Mesodermal cell (in vitro differentiated cells): ENCODE results near the gene RPL22L1. TPM values are rescaled to one million over a fixed set of nuclear protein-coding genes. Genes with fewer than 3 reads are reported as not detected.

Experiments used
- H3K27ac ChIP-seq: 2 replicates; pipeline ENCODE4 v1.7.0; 2013; ENCODE audit warnings: mild to moderate bottlenecking, low read depth, low read length, moderate library complexity; ENCODE audit not compliant: severe bottlenecking
- H3K36me3 ChIP-seq: 2 replicates; pipeline ENCODE4 v1.7.1; 2013; ENCODE audit warnings: mild to moderate bottlenecking, low read length, moderate library complexity; ENCODE audit not compliant: control insufficient read depth, insufficient read depth
- H3K4me1 ChIP-seq: one replicate; pipeline ENCODE4 v1.7.1; 2013; ENCODE audit warnings: mild to moderate bottlenecking, low read length; ENCODE audit not compliant: insufficient read depth, control insufficient read depth, poor library complexity, severe bottlenecking
- H3K4me3 ChIP-seq: 2 replicates; pipeline ENCODE4 v1.7.0; 2013; ENCODE audit warnings: low read length, control low read depth, mild to moderate bottlenecking; ENCODE audit not compliant: insufficient read depth, poor library complexity, severe bottlenecking; ENCODE audit errors: extremely low read depth
- H3K9me3 ChIP-seq: 2 replicates; pipeline ENCODE4 v1.7.1; 2013; ENCODE audit warnings: mild to moderate bottlenecking, low read length, moderate library complexity; ENCODE audit not compliant: control insufficient read depth
- WGBS, 2 experiments: methylation state at CpG; one replicate each; pipeline ENCODE4 v1.1.5; 2013; ENCODE audit warnings: missing lambda C conversion rate in 2 of 2; ENCODE audit not compliant: insufficient coverage in 2 of 2; 5-methylcytosine and 5-hydroxymethylcytosine counted together
- polyA plus RNA-seq, 2 experiments: library from polyadenylated mRNA; stranded (reverse); fragments of 50-300 nt; gene quantifications; one replicate each; pipeline ENCODE4 v1.2.3, GENCODE V29; 2013

RPL22L1 gene
- 158 TPM for polyA plus RNA-seq (2013, experiment 1 of 2)
- polyA plus RNA-seq (2013, experiment 2 of 2): 160 TPM

DNA sequence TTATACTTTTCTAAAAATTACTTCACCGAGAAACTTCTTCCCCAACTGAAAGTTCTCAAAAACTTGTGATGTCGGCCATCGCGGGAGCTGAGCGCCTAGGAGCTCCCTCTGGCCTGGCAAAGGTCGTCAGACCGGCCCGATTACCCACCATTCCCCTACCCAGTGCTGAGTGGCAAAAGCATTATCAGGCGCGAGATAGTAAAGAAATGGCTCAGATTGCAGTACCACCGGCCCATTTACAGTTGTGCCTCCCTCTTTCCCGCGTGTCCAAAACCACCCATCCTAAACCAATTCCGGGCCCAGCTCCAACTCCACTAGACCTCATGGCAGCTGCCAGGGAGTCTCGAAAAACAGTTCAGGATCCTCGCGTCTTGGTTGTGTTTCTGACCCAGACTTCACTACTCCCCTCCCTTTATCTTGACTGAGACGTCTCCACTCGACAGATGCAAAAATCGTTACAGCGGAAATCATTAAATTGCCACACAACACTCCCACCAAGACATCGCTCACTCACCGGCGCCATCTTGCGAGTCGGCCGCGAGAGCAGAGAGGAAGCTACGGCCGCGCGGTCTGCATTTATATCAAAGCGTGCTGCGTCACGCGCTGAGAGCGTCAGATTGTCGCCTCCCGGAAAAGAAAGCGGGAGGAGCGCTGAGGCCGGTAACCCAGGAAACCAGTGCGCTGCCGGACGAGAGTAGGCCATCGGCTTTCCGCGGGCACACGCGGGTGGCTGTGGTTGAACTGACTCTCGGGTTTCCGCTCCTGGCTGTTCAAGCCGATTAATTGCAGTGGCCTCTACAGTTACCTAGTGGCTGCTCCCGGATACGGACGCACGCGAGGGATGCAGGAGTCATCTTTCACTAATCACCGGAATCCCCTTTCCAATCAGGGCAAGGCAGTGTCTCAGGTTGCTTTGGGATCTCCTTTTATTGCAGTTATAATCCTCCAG lies at the start of gene RPL22L1:
RPL22L1 (minus strand) TSS at position 551 of the 949 bp plus-strand sequence; CDS start at position 523, 28 bp downstream.
- H3K36me3 ChIP-seq: peaks cover 36% of the 10 kb centered on the region
- H3K4me3 ChIP-seq: peak within 1 kb of the TSS; percentile 79
- no peaks in the 10 kb centered on the region for H3K9me3 ChIP-seq
- peaks cover 3% of the 10 kb centered on the region for H3K4me1 ChIP-seq
- peak within 1 kb of the TSS; percentile 95 for H3K27ac ChIP-seq
- WGBS, 2 experiments: 0% methylated on average over 40 to 48 of the region's 59 CpGs

DNA sequence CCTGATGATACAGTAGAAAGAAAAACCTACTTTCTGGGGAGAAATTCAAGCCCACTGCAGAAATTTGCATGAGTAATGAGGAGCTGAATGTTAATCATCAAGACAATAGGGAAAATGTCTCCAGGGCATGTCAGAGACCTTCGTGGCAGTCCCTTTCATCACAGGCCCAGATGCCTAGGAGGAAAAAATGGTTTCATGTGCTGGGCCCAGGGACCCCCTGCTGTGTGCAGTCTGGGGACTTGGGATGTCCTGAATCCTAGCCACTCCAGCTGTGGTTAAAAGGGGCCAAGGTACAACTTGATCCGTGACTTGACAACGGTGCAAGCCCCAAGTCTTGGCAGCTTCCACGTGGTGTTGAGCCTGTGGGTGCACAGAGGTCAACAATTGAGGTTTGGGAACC lies 48.7 kb upstream of the RPL22L1 start:
- 82 to 87% methylated on average over 3 to 4 of the region's 4 CpGs for WGBS, 2 experiments

GRCh38 chr3:170914690-170915089 lies 44.7 kb upstream of the RPL22L1 start:
- Histone ChIP-seq H3K4me3 (no peak overlapping the region), H3K4me1 (no peaks in the 10 kb centered on the region), H3K9me3 (peaks cover 19% of the 10 kb centered on the region), H3K27ac (no peak overlapping the region), H3K36me3 (no peaks in the 10 kb centered on the region)
- no CpG with 5 or more reads among the region's 1 CpG for WGBS, 2 experiments

More for the DNA sequence above, 48.7 kb upstream of the RPL22L1 start:
- H3K4me3 ChIP-seq: no peak overlapping the region
- no peaks in the 10 kb centered on the region for H3K36me3 ChIP-seq
- peaks cover 15% of the 10 kb centered on the region for H3K9me3 ChIP-seq
- H3K27ac ChIP-seq: no peak overlapping the region
- no peaks in the 10 kb centered on the region for H3K4me1 ChIP-seq

DNA sequence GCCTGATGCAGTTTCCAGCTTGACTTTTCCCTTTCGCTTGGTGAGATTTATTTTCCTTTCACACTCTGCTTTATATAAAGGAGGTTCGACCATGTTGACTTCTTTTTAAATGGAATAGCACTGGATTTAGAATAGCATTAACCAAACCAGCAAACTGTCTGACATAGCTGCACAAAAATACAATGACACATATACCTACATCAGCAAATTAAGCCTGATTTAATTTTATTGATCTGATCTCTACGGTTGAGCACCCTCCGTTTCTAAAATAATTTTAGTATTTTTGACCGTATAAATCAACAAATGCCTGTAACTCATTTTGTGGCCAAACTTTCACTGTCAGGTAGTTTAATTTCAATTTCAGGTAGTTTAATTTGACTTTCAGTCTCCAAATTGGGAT lies 44.2 kb upstream of the RPL22L1 start:
- no peaks in the 10 kb centered on the region for H3K4me1 ChIP-seq
- H3K9me3 ChIP-seq: peaks cover 19% of the 10 kb centered on the region
- H3K27ac ChIP-seq: no peak overlapping the region
- H3K4me3 ChIP-seq: no peak overlapping the region
- 100% methylated on average over 2 of the region's 5 CpGs; no CpG with 5 or more reads in 1 of the 2 experiments for WGBS, 2 experiments
- no peaks in the 10 kb centered on the region for H3K36me3 ChIP-seq

GRCh38 chr3:170911051-170911450 lies 41.1 kb upstream of the RPL22L1 start:
- 90 to 93% methylated on average over 2 to 3 of the region's 3 CpGs for WGBS, 2 experiments
- Histone ChIP-seq H3K4me1 (no peaks in the 10 kb centered on the region), H3K9me3 (peaks cover 6% of the 10 kb centered on the region), H3K27ac (no peak overlapping the region), H3K36me3 (no peaks in the 10 kb centered on the region), H3K4me3 (no peak overlapping the region)

- Histone ChIP-seq H3K27ac (no peak overlapping the region), H3K36me3 (no peaks in the 10 kb centered on the region), H3K4me3 (no peak overlapping the region), H3K4me1 (no peaks in the 10 kb centered on the region), H3K9me3 (peaks cover 6% of the 10 kb centered on the region)
Observed at GRCh38 chr3:170910542-170910941, 40.5 kb upstream of the RPL22L1 start.

DNA sequence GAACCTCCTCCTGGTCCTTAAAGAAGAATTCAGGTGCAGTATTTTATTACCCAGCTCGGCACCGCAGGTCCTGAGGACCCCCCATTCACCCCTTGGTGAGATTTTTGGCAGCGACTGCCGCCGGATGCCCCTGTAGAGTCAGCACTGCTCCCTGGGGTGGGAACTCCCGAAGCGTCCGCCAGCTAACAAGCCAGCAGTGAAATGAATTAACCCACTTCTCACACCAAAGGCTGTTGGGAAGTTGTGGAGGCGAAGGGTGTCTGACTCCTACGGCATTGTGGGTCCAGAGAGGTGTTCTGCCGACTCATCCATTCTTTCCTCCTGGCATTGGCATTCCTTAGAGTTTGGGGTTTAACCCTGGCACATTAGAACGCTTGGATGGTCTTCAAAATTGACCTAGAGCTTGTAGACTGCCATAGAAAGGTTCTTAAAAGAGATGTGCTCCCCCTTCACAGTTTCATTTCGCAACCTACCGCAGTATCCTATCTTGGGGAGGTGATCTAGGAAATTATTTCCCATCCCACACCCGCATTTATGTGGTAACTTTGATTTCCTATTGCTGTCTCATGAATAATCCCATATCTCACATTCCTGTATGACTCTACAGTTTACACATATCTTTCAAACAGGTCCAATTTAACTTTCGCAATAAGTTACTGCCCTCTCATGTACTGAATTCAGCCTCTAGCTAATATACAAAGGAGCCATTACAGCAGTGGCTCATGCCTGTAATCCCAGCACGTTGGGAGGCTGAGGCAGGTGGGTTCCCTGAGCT lies 39.3 kb upstream of the RPL22L1 start:
- Histone ChIP-seq H3K27ac (no peak overlapping the region), H3K9me3 (peaks cover 6% of the 10 kb centered on the region), H3K4me3 (no peak overlapping the region), H3K4me1 (no peaks in the 10 kb centered on the region), H3K36me3 (no peaks in the 10 kb centered on the region)
- 93 to 98% methylated on average over 6 to 12 of the region's 17 CpGs for WGBS, 2 experiments

DNA sequence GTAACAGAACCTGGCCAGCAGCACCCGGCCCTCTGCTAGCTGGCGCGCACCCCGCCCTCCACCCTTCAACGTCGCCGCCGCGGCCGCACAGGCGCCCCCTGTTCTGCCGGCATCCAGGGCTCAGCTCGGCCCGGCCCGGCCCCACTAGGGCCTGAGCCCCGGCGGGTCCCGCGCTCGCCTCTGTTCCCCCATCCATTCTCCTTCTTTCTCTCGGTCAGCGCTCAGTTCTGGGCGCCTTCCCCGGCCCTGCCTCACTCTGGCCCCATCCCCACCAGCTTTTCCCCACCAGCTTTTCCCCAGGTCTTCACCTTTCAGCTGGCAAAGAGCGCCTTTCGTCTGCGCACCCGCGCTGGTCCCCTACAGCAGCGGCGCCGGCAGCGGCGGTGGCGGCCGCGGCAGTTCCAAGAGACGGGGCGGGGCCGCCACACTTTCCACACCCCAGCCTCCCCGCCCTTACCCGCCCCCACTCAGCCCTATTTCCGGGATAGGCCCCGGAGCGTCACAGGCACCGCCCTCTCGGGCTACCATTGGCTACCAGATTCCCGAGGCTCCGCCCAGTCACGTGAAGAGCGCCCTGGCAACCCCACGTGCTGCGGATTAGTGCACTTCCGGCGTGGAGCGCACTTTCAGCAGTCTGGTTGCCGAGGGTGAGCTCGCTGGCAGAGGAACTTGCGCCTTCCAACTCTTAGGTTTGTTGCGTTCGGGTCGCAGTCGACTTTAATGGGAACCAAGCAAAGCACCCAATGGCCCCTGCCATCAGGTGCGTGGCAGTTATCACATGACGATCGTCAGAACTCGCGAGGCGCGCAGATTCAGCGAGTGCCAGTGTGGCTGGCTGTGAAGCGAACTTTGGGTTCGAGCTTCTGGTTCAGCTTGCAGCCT lies 38.5 kb upstream of the RPL22L1 start, which contains the start of gene EIF5A2:
EIF5A2 (minus strand) TSS at position 403 of the 882 bp plus-strand sequence. CDS start 831 bp downstream, outside the sequence.
- Histone ChIP-seq H3K4me1 (no peaks in the 10 kb centered on the region), H3K9me3 (peaks cover 6% of the 10 kb centered on the region), H3K36me3 (no peaks in the 10 kb centered on the region), H3K4me3 (peak within 1 kb of the TSS; percentile 59), H3K27ac (no peak within 1 kb of the TSS)
- 36 to 37% methylated on average over 47 to 48 of the region's 73 CpGs for WGBS, 2 experiments

GRCh38 chr3:170907637-170908234 lies 37.7 kb upstream of the RPL22L1 start:
- WGBS, 2 experiments: 3 to 11% methylated on average over 17 to 30 of the region's 33 CpGs
- no peaks in the 10 kb centered on the region for H3K4me1 ChIP-seq
- H3K27ac ChIP-seq: no peak overlapping the region
- H3K4me3 ChIP-seq: peak overlapping the region; percentile 59
- no peaks in the 10 kb centered on the region for H3K36me3 ChIP-seq
- H3K9me3 ChIP-seq: peaks cover 6% of the 10 kb centered on the region

DNA sequence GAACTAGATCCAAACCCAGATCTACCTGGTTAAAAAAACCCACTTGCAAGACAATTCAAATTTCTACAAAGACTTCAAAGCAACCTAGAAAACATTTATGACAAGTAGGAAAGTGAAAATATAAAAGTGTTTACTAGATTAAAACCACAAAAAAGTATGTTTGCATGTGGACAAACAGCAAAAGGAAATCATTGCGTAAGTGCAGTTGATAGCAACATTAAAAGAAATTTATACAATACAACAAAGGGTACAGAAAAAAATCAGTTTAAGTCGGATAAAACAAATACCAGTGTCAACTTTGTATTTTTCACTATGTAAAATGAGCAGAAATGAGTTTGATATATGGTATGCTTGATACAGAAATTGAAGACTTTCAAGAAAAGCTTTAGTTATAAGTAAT lies 35.9 kb upstream of the RPL22L1 start:
- Histone ChIP-seq H3K4me1 (no peaks in the 10 kb centered on the region), H3K4me3 (no peak overlapping the region), H3K9me3 (peaks cover 5% of the 10 kb centered on the region), H3K36me3 (no peaks in the 10 kb centered on the region), H3K27ac (no peak overlapping the region)
- no CpG with 5 or more reads among the region's 2 CpGs for WGBS, 2 experiments
